ENCODE data around the gene PCDHA1. TPM values are rescaled to one million over a fixed set of nuclear protein-coding genes. Genes with fewer than 3 reads are reported as not detected.

PCDHA1 gene
- total and polyA plus RNA-seq, 2 of the 13 experiments (the other 11 are each of a cell fraction or from before 2014, with no cell fraction given): not detected

DNA sequence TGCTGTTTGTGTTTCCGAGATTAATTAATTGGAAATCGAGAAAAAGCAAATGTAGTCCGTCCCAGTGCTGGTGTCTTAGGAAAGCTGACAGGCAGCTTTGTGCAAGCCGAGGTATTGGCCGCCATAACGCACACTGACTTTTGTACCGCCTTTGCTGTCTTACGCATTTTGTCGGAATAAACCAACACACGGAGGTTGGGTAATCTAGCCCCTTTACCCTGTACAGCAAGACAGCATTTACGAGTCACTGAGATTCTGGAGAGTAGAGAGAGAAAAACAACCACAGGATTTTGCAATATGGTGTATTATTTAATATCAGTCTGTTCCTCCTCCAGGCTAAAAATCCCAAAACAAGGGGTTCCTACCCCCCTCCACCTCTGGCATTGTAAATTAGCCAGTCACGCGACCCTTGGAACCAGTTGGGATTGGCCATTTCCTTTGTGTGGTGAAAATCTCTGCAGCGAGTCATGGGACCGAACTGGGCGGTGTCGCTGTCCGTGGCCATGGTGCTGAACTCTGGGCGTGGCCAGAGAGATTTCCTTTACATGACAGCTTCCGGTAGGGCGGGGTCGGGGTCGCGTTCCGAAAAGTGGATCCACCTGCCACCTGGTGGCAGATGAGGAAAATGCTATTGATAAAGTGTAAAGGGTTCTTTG, 255.0 kb downstream of the PCDHA1 start (continued):
- TF ChIP-seq, protein P1, sequence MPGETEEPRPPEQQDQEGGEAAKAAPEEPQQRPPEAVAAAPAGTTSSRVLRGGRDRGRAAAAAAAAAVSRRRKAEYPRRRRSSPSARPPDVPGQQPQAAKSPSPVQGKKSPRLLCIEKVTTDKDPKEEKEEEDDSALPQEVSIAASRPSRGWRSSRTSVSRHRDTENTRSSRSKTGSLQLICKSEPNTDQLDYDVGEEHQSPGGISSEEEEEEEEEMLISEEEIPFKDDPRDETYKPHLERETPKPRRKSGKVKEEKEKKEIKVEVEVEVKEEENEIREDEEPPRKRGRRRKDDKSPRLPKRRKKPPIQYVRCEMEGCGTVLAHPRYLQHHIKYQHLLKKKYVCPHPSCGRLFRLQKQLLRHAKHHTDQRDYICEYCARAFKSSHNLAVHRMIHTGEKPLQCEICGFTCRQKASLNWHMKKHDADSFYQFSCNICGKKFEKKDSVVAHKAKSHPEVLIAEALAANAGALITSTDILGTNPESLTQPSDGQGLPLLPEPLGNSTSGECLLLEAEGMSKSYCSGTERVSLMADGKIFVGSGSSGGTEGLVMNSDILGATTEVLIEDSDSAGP (CRISPR knock-in tag; IDR thresholded peaks at IDR 0.05; ENCODE audit: borderline replicate concordance): no peak
- TF ChIP-seq, protein P2, sequence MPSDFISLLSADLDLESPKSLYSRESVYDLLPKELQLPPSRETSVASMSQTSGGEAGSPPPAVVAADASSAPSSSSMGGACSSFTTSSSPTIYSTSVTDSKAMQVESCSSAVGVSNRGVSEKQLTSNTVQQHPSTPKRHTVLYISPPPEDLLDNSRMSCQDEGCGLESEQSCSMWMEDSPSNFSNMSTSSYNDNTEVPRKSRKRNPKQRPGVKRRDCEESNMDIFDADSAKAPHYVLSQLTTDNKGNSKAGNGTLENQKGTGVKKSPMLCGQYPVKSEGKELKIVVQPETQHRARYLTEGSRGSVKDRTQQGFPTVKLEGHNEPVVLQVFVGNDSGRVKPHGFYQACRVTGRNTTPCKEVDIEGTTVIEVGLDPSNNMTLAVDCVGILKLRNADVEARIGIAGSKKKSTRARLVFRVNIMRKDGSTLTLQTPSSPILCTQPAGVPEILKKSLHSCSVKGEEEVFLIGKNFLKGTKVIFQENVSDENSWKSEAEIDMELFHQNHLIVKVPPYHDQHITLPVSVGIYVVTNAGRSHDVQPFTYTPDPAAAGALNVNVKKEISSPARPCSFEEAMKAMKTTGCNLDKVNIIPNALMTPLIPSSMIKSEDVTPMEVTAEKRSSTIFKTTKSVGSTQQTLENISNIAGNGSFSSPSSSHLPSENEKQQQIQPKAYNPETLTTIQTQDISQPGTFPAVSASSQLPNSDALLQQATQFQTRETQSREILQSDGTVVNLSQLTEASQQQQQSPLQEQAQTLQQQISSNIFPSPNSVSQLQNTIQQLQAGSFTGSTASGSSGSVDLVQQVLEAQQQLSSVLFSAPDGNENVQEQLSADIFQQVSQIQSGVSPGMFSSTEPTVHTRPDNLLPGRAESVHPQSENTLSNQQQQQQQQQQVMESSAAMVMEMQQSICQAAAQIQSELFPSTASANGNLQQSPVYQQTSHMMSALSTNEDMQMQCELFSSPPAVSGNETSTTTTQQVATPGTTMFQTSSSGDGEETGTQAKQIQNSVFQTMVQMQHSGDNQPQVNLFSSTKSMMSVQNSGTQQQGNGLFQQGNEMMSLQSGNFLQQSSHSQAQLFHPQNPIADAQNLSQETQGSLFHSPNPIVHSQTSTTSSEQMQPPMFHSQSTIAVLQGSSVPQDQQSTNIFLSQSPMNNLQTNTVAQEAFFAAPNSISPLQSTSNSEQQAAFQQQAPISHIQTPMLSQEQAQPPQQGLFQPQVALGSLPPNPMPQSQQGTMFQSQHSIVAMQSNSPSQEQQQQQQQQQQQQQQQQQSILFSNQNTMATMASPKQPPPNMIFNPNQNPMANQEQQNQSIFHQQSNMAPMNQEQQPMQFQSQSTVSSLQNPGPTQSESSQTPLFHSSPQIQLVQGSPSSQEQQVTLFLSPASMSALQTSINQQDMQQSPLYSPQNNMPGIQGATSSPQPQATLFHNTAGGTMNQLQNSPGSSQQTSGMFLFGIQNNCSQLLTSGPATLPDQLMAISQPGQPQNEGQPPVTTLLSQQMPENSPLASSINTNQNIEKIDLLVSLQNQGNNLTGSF (CRISPR knock-in tag; IDR thresholded peaks at IDR 0.05): no peak
- peak; percentile 71; the same call in 1 of the 2 replicates for TF ChIP-seq POGK (CRISPR knock-in tag; conservative IDR thresholded peaks at IDR 0.05)
- peak; percentile 44; the same call in 1 of the 2 replicates for TF ChIP-seq THRA (CRISPR knock-in tag; IDR thresholded peaks at IDR 0.05; ENCODE audit: borderline replicate concordance)
- no peak for TF ChIP-seq ZNF776 (CRISPR knock-in tag; IDR thresholded peaks at IDR 0.05)
- no peak for TF ChIP-seq HDAC6 (IDR thresholded peaks at IDR 0.05; ENCODE audit: low read depth, low read length)
- TF ChIP-seq, protein P3, sequence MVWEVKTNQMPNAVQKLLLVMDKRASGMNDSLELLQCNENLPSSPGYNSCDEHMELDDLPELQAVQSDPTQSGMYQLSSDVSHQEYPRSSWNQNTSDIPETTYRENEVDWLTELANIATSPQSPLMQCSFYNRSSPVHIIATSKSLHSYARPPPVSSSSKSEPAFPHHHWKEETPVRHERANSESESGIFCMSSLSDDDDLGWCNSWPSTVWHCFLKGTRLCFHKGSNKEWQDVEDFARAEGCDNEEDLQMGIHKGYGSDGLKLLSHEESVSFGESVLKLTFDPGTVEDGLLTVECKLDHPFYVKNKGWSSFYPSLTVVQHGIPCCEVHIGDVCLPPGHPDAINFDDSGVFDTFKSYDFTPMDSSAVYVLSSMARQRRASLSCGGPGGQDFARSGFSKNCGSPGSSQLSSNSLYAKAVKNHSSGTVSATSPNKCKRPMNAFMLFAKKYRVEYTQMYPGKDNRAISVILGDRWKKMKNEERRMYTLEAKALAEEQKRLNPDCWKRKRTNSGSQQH (CRISPR knock-in tag; IDR thresholded peaks at IDR 0.05; ENCODE audit: low read depth): no peak
- no peak for TF ChIP-seq SOX5 (CRISPR knock-in tag; IDR thresholded peaks at IDR 0.05; ENCODE audit: borderline replicate concordance)
- TF ChIP-seq FOXA3 (CRISPR knock-in tag; IDR thresholded peaks at IDR 0.05): peak; percentile 10; the same call in 1 of the 2 replicates
- peak; percentile 34; the same call in 1 of the 2 replicates for TF ChIP-seq NR2C2 (CRISPR knock-in tag; IDR thresholded peaks at IDR 0.05; ENCODE audit: borderline replicate concordance)
- TF ChIP-seq ZNF605 (CRISPR knock-in tag; IDR thresholded peaks at IDR 0.05): peak; percentile 65; the same call in 1 of the 2 replicates
- TF ChIP-seq RCOR2 (CRISPR knock-in tag; IDR thresholded peaks at IDR 0.05): no peak
- no peak for TF ChIP-seq PCBP2 (optimal IDR thresholded peaks at IDR 0.05; ENCODE audit: low read depth, low read length, poor library complexity, severe bottlenecking)
- TF ChIP-seq ZNF430 (CRISPR knock-in tag; IDR thresholded peaks at IDR 0.05): peak; percentile 66; the same call in 1 of the 2 replicates
